Measurements from ENCODE around the gene SNF8. TPM values are rescaled to one million over a fixed set of nuclear protein-coding genes. Genes with fewer than 3 reads are reported as not detected.

SNF8 gene
- total and polyA plus RNA-seq, 9 donors = 41.0 to 94.2 (median 66.7) TPM

- H3K27me3 ChIP-seq = no peaks in the 10 kb centered on the region
- H3K4me3 ChIP-seq = no peak overlapping the region
- WGBS, 3 donors = 26 to 48% (median 42%) methylated on average over 3 of the region's 3 CpGs
- H3K36me3 ChIP-seq = no peaks in the 10 kb centered on the region
- H3K4me1 ChIP-seq (ENCODE audit: insufficient read depth) = no peaks in the 10 kb centered on the region
- H3K27ac ChIP-seq = no peak overlapping the region
- no peak for DNase-seq
- intact Hi-C loops (cut with DNase I) = no loop called here
- peaks cover 0 to 5% of the 10 kb centered on the region in 2 donors for H3K9me3 ChIP-seq
- TF ChIP-seq, protein P1, sequence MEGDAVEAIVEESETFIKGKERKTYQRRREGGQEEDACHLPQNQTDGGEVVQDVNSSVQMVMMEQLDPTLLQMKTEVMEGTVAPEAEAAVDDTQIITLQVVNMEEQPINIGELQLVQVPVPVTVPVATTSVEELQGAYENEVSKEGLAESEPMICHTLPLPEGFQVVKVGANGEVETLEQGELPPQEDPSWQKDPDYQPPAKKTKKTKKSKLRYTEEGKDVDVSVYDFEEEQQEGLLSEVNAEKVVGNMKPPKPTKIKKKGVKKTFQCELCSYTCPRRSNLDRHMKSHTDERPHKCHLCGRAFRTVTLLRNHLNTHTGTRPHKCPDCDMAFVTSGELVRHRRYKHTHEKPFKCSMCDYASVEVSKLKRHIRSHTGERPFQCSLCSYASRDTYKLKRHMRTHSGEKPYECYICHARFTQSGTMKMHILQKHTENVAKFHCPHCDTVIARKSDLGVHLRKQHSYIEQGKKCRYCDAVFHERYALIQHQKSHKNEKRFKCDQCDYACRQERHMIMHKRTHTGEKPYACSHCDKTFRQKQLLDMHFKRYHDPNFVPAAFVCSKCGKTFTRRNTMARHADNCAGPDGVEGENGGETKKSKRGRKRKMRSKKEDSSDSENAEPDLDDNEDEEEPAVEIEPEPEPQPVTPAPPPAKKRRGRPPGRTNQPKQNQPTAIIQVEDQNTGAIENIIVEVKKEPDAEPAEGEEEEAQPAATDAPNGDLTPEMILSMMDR (IDR thresholded peaks at IDR 0.05) = no peak
- TF ChIP-seq POLR2A (IDR thresholded peaks at IDR 0.05) (no peak), EP300 (IDR thresholded peaks at IDR 0.05) (no peak)
These were observed 29.2 kb upstream of the SNF8 start for GRCh38 chr17:48973806-48974205.

DNA sequence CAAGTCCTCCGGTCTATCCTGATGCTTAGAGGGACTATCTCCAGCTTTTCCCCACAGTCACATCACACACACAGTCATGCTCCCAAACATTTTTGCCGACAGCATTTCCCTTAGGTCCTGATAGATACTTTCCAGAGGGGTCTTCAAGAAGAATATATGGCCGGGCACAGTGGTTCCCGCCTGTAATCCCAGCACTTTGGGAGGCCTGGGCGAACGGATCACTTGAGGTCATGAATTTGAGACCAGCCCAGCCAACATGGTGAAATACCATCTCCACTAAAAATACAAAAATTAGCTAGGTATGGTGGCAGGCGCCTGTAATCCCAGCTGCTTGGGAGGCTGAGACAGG is 28.1 kb upstream of the SNF8 start:
- Histone ChIP-seq H3K27me3 (no peaks in the 10 kb centered on the region), H3K4me1 (ENCODE audit: insufficient read depth) (no peaks in the 10 kb centered on the region), H3K27ac (no peak overlapping the region), H3K4me3 (no peak overlapping the region), H3K36me3 (no peaks in the 10 kb centered on the region), H3K9me3 (peaks cover 0 to 5% of the 10 kb centered on the region in 2 donors)
- intact Hi-C loops (cut with DNase I) = no loop called here
- DNase-seq = no peak
- TF ChIP-seq POLR2A (IDR thresholded peaks at IDR 0.05) = no peak
- TF ChIP-seq, protein P1 (IDR thresholded peaks at IDR 0.05) = no peak
- no peak for TF ChIP-seq EP300 (IDR thresholded peaks at IDR 0.05)
- WGBS, 3 donors = 55 to 62% (median 57%) methylated on average over 7 of the region's 7 CpGs

DNA sequence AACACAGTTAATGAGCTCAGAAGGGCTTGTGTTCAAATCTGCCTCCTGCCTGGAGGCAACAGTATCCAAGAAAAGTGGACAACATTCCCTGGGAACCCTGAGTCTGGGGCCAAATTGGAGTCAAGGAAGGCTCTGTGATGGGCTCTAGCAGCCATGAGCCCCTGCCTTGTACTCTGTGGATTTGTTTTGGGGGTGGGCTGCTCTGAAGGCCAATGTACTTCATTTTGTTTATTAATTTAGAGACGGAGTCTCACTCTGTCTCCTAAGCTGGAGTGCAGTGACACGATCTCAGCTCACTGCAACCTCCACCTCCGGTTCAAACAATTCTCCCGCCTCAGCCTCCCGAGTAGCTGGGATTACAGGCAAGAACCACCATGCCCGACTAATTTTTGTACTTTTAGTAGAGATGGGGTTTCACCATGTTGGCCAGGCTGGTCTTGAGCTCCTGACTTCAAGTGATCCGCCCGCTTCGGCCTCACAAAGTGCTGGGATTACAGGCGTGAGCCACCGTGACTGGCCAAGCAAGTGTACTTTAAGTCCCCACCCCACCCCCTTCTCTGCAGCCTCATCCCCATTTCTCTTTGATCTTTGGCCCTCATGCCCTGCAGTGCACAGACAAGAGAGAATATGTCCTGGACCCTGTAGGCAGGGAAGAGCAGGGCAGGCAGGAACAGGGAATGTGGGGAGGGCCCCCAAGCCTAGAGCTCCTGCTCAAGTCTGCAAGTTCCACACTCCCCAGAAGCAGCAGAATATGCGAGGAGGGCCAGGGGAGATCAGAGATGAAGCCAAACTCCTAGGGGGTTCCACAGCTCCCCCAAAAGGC is 26.4 kb upstream of the SNF8 start:
- H3K9me3 ChIP-seq = no peaks in the 10 kb centered on the region
- H3K27ac ChIP-seq = no peak overlapping the region
- H3K36me3 ChIP-seq = no peaks in the 10 kb centered on the region
- intact Hi-C loops (cut with DNase I) = loop anchor here in 1 of 4 donors (2.0 kb wide), 1 partner anchor 732 kb away; no protein-coding TSS in a partner anchor
- H3K4me3 ChIP-seq = no peak overlapping the region
- H3K27me3 ChIP-seq = no peaks in the 10 kb centered on the region
- no peaks in the 10 kb centered on the region for H3K4me1 ChIP-seq (ENCODE audit: insufficient read depth)
- TF ChIP-seq POLR2A (IDR thresholded peaks at IDR 0.05) (no peak), EP300 (IDR thresholded peaks at IDR 0.05) (no peak)
- TF ChIP-seq, protein P1 (IDR thresholded peaks at IDR 0.05) = no peak
- DNase-seq = no peak
- 83 to 86% (median 86%) methylated on average over 12 of the region's 12 CpGs for whole genome bisulfite sequencing, 3 donors

- Histone ChIP-seq H3K36me3 (no peaks in the 10 kb centered on the region), H3K27me3 (no peaks in the 10 kb centered on the region), H3K9me3 (no peaks in the 10 kb centered on the region), H3K4me1 (ENCODE audit: insufficient read depth) (no peaks in the 10 kb centered on the region), H3K27ac (no peak overlapping the region), H3K4me3 (no peak overlapping the region)
- TF ChIP-seq POLR2A (IDR thresholded peaks at IDR 0.05) = no peak
- no peak for TF ChIP-seq EP300 (IDR thresholded peaks at IDR 0.05)
- TF ChIP-seq, protein P1 (IDR thresholded peaks at IDR 0.05) = no peak
- WGBS, 3 donors = 14 to 17% (median 15%) methylated on average over 4 of the region's 4 CpGs
- no peak for DNase-seq
- intact Hi-C loops (cut with DNase I) = loop anchor here in 1 of 4 donors (2.0 kb wide), 1 partner anchor 731 kb away; no protein-coding TSS in a partner anchor
These were observed 25.6 kb upstream of the SNF8 start for GRCh38 chr17:48970224-48970623.

Measured in ovary (tissue), 9 donors.